Spleen (tissue), 7 donors: ENCODE measurements around the gene ZNF474.

ENCODE experiments used
- POLR2A ChIP-seq, 3 donors: fragments of 450-650 bp; IDR thresholded peaks; one replicate each; pipeline ENCODE4 v1.5.1; 2017; ENCODE audit warnings: antibody characterized with exemption in 3 of 3, mild to moderate bottlenecking in 1 of 3
- POLR2AphosphoS5 ChIP-seq, 3 donors: sonication (generic); formaldehyde crosslinking; IDR thresholded peaks; one replicate each; pipeline ENCODE4 v1.5.1; 2017; ENCODE audit warnings: antibody characterized with exemption in 3 of 3
- TF ChIP-seq, protein P1 (sequence below), 11 experiments: fragments of 200-600 bp in 7 of 11; fragments of 450-650 bp in 4 of 11; sonication (generic) in 4 of 11; IDR thresholded peaks in 8 of 11; conservative IDR thresholded peaks in 3 of 11; 1 replicate in 7 of 11; 2 replicates in 4 of 11; pipeline versions ENCODE4 v1.4.0 to v1.8.0; 2016 to 2021; ENCODE audit warnings: antibody characterized with exemption in 11 of 11, inconsistent platforms in 4 of 11, mild to moderate bottlenecking in 1 of 11
- donor health status: DM: no; HTN: no; CAD: no; lungs with moderate emphysema.
- donor health status: DM: no; HTN: no; CAD: no.
- donor health status: DM: no; HTN: no; CAD: no.

DNA sequence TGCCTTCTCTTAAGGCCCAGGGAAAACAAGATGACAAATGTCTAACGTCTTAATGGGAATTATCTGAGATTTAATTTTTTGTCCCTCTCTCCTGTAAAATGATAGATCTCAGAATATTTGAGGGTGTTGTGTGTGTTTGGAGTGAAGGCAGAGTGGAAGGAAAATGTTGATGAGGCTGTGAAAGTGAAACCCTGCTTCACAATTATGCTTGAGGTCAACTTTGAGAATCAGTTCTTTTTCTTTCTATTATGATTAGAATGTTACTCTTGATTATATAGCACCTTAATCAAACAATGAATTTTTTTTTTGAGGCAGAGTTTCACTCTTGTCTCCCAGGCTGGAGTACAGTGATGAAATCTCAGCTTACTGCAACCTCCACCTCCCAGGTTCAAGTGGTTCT, 45.8 kb upstream of the ZNF474 start:
- TF ChIP-seq, protein P1, sequence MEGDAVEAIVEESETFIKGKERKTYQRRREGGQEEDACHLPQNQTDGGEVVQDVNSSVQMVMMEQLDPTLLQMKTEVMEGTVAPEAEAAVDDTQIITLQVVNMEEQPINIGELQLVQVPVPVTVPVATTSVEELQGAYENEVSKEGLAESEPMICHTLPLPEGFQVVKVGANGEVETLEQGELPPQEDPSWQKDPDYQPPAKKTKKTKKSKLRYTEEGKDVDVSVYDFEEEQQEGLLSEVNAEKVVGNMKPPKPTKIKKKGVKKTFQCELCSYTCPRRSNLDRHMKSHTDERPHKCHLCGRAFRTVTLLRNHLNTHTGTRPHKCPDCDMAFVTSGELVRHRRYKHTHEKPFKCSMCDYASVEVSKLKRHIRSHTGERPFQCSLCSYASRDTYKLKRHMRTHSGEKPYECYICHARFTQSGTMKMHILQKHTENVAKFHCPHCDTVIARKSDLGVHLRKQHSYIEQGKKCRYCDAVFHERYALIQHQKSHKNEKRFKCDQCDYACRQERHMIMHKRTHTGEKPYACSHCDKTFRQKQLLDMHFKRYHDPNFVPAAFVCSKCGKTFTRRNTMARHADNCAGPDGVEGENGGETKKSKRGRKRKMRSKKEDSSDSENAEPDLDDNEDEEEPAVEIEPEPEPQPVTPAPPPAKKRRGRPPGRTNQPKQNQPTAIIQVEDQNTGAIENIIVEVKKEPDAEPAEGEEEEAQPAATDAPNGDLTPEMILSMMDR (IDR thresholded peaks at IDR 0.05 in 8 of 11, conservative IDR thresholded peaks at IDR 0.05 in 3 of 11): no peak
- TF ChIP-seq POLR2AphosphoS5 (IDR thresholded peaks at IDR 0.05): no peak
- no peak for TF ChIP-seq POLR2A (IDR thresholded peaks at IDR 0.05)
